ENCODE measurements around the gene KRT8.

DNA sequence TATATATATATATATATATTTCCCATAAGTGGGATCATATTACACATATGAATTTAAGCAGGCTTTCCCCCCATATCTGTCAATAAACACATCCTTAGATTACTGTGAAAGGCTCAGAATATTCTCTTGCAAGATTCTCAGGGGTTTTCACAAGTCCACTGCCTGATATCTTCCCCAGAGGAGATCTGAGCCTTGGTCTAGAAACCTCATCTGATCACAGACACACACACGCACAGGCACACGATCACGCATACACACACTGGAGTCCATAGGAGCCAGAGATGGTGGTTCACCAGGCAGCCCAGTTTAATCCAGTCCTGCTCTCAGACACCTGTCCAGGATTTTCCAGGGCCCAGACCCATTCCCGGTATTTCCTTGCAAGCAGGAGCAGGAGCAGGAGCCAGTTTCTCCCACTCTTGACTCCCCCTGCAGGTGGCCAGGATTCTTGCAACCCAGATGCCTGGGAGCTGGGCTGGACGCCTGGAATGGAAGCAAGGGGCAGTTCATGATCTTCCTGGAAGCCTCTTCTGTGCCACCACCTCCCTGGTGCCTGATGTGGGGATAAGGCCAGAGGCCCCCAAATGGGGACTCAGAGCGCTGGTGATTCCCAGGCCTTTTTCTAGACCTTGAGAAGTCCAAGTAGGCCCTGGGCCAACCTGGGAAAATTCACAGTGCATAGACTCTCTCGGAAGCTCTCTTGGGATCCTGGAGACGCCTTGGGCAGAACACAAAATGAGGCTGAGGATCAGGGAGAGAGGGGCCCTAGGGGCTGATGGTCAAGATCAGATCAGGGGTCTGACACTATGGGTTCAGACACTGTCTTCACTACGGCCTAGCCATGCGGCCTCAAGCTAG is 39.6 kb downstream of the KRT8 start:
- TF ChIP-seq YY1 (IDR thresholded peaks at IDR 0.05; ENCODE audit: insufficient read depth, insufficient read length) (no peak), ZNF274 (IDR thresholded peaks at IDR 0.05; ENCODE audit: low read depth, low read length) (no peak)
